RWPE1 (cell line): ENCODE measurements around the gene CRTC3.

Experiments
- CTCF ChIA-PET: fragments of 350-600 bp; sonication (Branson Sonifier 250); formaldehyde crosslinking; extraction: SDS; loops from one replicate; lab custom pipeline; 2021; lab: Yijun Ruan, JAX
- POLR2A ChIA-PET: fragments of 400-600 bp; formaldehyde crosslinking; extraction: SDS; loops from one replicate; lab custom pipeline; 2020; ENCODE audit warnings: antibody characterized with exemption; ENCODE audit not compliant: low non-redundant PET; lab: Yijun Ruan, JAX
- DNase-seq: peaks from one replicate; pipeline ENCODE4 v3.0.0; 2012; ENCODE audit warnings: low spot score
- H3K27ac ChIP-seq: fragments of 450-650 bp; 2 replicates; pipeline ENCODE4 v1.5.1; 2017
- CTCF ChIP-seq: fragments of 450-650 bp; conservative IDR thresholded peaks from 2 replicates; pipeline ENCODE4 v1.5.1; 2017; ENCODE audit warnings: low read depth, mild to moderate bottlenecking

Gene CRTC3

GRCh38 chr15:90677807-90678790 lies 148.4 kb downstream of the CRTC3 start:
- DNase-seq = no peak
- no peak for TF ChIP-seq CTCF
- POLR2A ChIA-PET = no interaction called here
- CTCF ChIA-PET = interaction anchor here (0.8 to 0.9 kb wide), 2 partner anchors 79 to 208 kb away, joined by 3 to 4 read pairs; no protein-coding TSS in a partner anchor
- no peak overlapping the region for H3K27ac ChIP-seq

- H3K27ac ChIP-seq = peak overlapping the region; percentile 54
- ChIA-PET POLR2A (no interaction called here), CTCF (no interaction called here)
- DNase-seq = no peak
- TF ChIP-seq CTCF = no peak
Observed at GRCh38 chr15:90679959-90680358, 150.2 kb downstream of the CRTC3 start.

- TF ChIP-seq CTCF = no peak
- peak overlapping the region; percentile 54 for H3K27ac ChIP-seq
- DNase-seq = peak; percentile 73
- ChIA-PET POLR2A (no interaction called here), CTCF (interaction anchor here (1.2 kb wide), 1 partner anchor 388 kb away, joined by 3 read pairs; no protein-coding TSS in a partner anchor)
Observed at GRCh38 chr15:90680371-90680935, 150.7 kb downstream of the CRTC3 start.

- TF ChIP-seq CTCF = no peak
- CTCF ChIA-PET = interaction anchor here (1.2 kb wide), 1 partner anchor 388 kb away, joined by 3 read pairs; no protein-coding TSS in a partner anchor
- DNase-seq = no peak
- POLR2A ChIA-PET = no interaction called here
- H3K27ac ChIP-seq = peak overlapping the region; percentile 54
Observed at GRCh38 chr15:90681056-90681455, 151.3 kb downstream of the CRTC3 start.

GRCh38 chr15:90681480-90681879 lies 151.8 kb downstream of the CRTC3 start:
- CTCF ChIA-PET = interaction anchor here (0.6 to 1.2 kb wide), 2 partner anchors 12 to 389 kb away, joined by 3 read pairs; no protein-coding TSS in a partner anchor
- POLR2A ChIA-PET = no interaction called here
- TF ChIP-seq CTCF = no peak
- DNase-seq = no peak
- H3K27ac ChIP-seq = no peak overlapping the region

GRCh38 chr15:90683371-90683770 lies 153.6 kb downstream of the CRTC3 start:
- POLR2A ChIA-PET = no interaction called here
- H3K27ac ChIP-seq = no peak overlapping the region
- no peak for DNase-seq
- TF ChIP-seq CTCF = no peak
- CTCF ChIA-PET = no interaction called here
